ENCODE results near the gene ABHD2. TPM values are rescaled to one million over a fixed set of nuclear protein-coding genes. Genes with fewer than 3 reads are reported as not detected.

The ABHD2 gene
- total and polyA plus RNA-seq, 2 donors (not counting 1 experiment from before 2014, with no cell fraction given), result 39.5 to 84.9 TPM

- TF ChIP-seq EZH2 (IDR thresholded peaks at IDR 0.05; ENCODE audit: low read length, missing control alignments) (no peak), CTCF (conservative IDR thresholded peaks at IDR 0.05 in 1 of 2, IDR thresholded peaks at IDR 0.05 in 1 of 2; ENCODE audit: low read depth in 1 of 2, low read length in 2 of 2) (no peak)
- DNase-seq (ENCODE audit: low read depth in 2 of 2), result no peak
These were observed 123.5 kb downstream of the ABHD2 start for GRCh38 chr15:89211678-89212170.

DNA sequence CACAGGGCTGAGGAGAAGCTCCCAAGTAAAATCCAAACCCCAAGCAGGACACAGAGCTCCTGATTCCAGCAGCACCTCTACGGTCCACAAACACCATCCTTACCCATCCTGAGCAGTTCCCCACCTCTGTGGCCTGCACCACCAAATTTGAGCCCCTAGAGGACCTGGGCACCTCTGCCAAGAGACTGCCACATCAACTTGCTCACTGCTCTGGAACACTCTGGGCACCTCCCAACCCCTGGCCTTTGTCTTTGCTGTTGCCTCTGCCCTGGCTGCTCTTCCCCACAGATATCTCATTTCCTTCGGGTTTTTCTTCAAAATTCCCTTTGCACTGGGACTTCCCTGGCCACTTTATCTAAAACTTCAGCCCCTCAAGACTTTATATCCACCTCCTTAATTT lies 127.4 kb downstream of the ABHD2 start:
- H3K9me3 ChIP-seq (ENCODE audit: control insufficient read depth, insufficient read depth, low read depth, low read length), result no peaks in the 10 kb centered on the region
- H3K79me2 ChIP-seq (ENCODE audit: control insufficient read depth, insufficient read depth, low read length), result no peaks in the 10 kb centered on the region
- no peak overlapping the region for H3K27ac ChIP-seq (ENCODE audit: insufficient read depth, low read length)
- no peak for TF ChIP-seq CTCF (conservative IDR thresholded peaks at IDR 0.05 in 1 of 2, IDR thresholded peaks at IDR 0.05 in 1 of 2; ENCODE audit: low read depth in 1 of 2, low read length in 2 of 2)
- TF ChIP-seq EZH2 (IDR thresholded peaks at IDR 0.05; ENCODE audit: low read length, missing control alignments), result no peak
- H2AFZ ChIP-seq (ENCODE audit: low read length), result no peak overlapping the region
- no peaks in the 10 kb centered on the region for H4K20me1 ChIP-seq (ENCODE audit: control insufficient read depth, extremely low read depth, insufficient read depth, low read length)
- peaks cover 6% of the 10 kb centered on the region for H3K27me3 ChIP-seq (ENCODE audit: control insufficient read depth, insufficient read depth, low read length)
- H3K4me3 ChIP-seq (replicated peaks in 1 of 4; ENCODE audit: control extremely low read depth in 1 of 4, insufficient read depth in 1 of 4, low read depth in 3 of 4, low read length in 4 of 4), result no peak overlapping the region
- H3K36me3 ChIP-seq (ENCODE audit: control insufficient read depth, insufficient read depth, low read length), result no peaks in the 10 kb centered on the region
- no peak overlapping the region for H3K9ac ChIP-seq (ENCODE audit: insufficient read depth, low read length)
- H3K4me2 ChIP-seq (ENCODE audit: extremely low read depth, insufficient read depth, low read length), result no peak overlapping the region
- H3K4me1 ChIP-seq (ENCODE audit: control insufficient read depth, extremely low read depth, insufficient read depth, low read length), result no peaks in the 10 kb centered on the region
- no peak for DNase-seq (ENCODE audit: low read depth in 2 of 2)

More at GRCh38 chr15:89211678-89212170, 123.5 kb downstream of the ABHD2 start:
- no peaks in the 10 kb centered on the region for H3K36me3 ChIP-seq (ENCODE audit: control insufficient read depth, insufficient read depth, low read length)
- H4K20me1 ChIP-seq (ENCODE audit: control insufficient read depth, extremely low read depth, insufficient read depth, low read length), result no peaks in the 10 kb centered on the region
- no peaks in the 10 kb centered on the region for H3K9me3 ChIP-seq (ENCODE audit: control insufficient read depth, insufficient read depth, low read depth, low read length)
- no peaks in the 10 kb centered on the region for H3K4me1 ChIP-seq (ENCODE audit: control insufficient read depth, extremely low read depth, insufficient read depth, low read length)
- no peak overlapping the region for H3K9ac ChIP-seq (ENCODE audit: insufficient read depth, low read length)
- H3K4me3 ChIP-seq (replicated peaks in 1 of 4; ENCODE audit: control extremely low read depth in 1 of 4, insufficient read depth in 1 of 4, low read depth in 3 of 4, low read length in 4 of 4), result no peak overlapping the region
- H3K27ac ChIP-seq (ENCODE audit: insufficient read depth, low read length), result no peak overlapping the region
- H2AFZ ChIP-seq (ENCODE audit: low read length), result no peak overlapping the region
- H3K79me2 ChIP-seq (ENCODE audit: control insufficient read depth, insufficient read depth, low read length), result no peaks in the 10 kb centered on the region
- no peak overlapping the region for H3K4me2 ChIP-seq (ENCODE audit: extremely low read depth, insufficient read depth, low read length)
- H3K27me3 ChIP-seq (ENCODE audit: control insufficient read depth, insufficient read depth, low read length), result no peaks in the 10 kb centered on the region

DNA sequence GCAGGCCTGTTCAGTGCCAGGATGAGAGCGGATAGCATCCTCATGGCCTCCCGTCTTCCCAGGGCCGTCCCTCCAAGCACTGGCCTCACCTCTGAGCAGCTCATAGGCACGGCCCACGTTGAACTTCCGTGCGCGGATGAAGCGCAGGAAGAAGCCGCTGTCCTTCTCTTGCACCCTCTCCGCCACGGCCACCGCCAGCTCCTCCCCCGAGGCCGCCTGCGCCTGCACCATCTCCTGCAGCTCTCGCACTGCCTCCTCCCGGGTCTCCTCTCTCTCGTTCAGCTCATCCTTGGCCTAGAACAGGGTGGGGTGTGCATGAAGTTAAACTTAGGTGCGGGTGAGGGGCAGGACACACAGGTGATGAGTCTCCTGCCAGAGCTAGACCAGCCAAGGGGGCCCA lies 128.8 kb downstream of the ABHD2 start:
- Histone ChIP-seq H3K79me2 (ENCODE audit: control insufficient read depth, insufficient read depth, low read length) (no peaks in the 10 kb centered on the region), H3K9ac (ENCODE audit: insufficient read depth, low read length) (no peak overlapping the region), H2AFZ (ENCODE audit: low read length) (no peak overlapping the region), H3K9me3 (ENCODE audit: control insufficient read depth, insufficient read depth, low read depth, low read length) (no peaks in the 10 kb centered on the region), H3K4me3 (replicated peaks in 1 of 4; ENCODE audit: control extremely low read depth in 1 of 4, insufficient read depth in 1 of 4, low read depth in 3 of 4, low read length in 4 of 4) (no peak overlapping the region), H3K36me3 (ENCODE audit: control insufficient read depth, insufficient read depth, low read length) (no peaks in the 10 kb centered on the region), H3K4me2 (ENCODE audit: extremely low read depth, insufficient read depth, low read length) (no peak overlapping the region), H3K27me3 (ENCODE audit: control insufficient read depth, insufficient read depth, low read length) (peaks cover 6% of the 10 kb centered on the region), H3K4me1 (ENCODE audit: control insufficient read depth, extremely low read depth, insufficient read depth, low read length) (no peaks in the 10 kb centered on the region), H3K27ac (ENCODE audit: insufficient read depth, low read length) (no peak overlapping the region), H4K20me1 (ENCODE audit: control insufficient read depth, extremely low read depth, insufficient read depth, low read length) (no peaks in the 10 kb centered on the region)
- no peak for TF ChIP-seq EZH2 (IDR thresholded peaks at IDR 0.05; ENCODE audit: low read length, missing control alignments)
- TF ChIP-seq CTCF (conservative IDR thresholded peaks at IDR 0.05 in 1 of 2, IDR thresholded peaks at IDR 0.05 in 1 of 2; ENCODE audit: low read depth in 1 of 2, low read length in 2 of 2), result no peak
- DNase-seq (ENCODE audit: low read depth in 2 of 2), result no peak

All from fibroblast of lung (primary cell).